Skin of body (tissue), 2 donors: ENCODE results near the gene MECP2. TPM values are rescaled to one million over a fixed set of nuclear protein-coding genes. Genes with fewer than 3 reads are reported as not detected.
"Not testable (repeated sequence)": the region's sequence is repeated elsewhere in the genome, so short reads cannot be mapped to it uniquely, and the experiment has no call there.

Experiments
- DNase-seq: peaks from one replicate; lab custom pipeline; 2025; lab: John Stamatoyannopoulos, UW
- total RNA-seq: library from RNA; depleted of rRNA; stranded (reverse); fragments of >200 nt; gene quantifications from one replicate; pipeline ENCODE4 v1.2.3, GENCODE V29; 2014

Gene MECP2
- total RNA-seq, 1 donor from 2014 or later, result 22.2 TPM

GRCh38 chrX:153994398-153994797, 103.1 kb downstream of the MECP2 start:
- not testable (repeated sequence) for DNase-seq

- no peak for DNase-seq
Observed at GRCh38 chrX:153993978-153994377, 103.5 kb downstream of the MECP2 start.

GRCh38 chrX:153993079-153993478, 104.4 kb downstream of the MECP2 start:
- no peak for DNase-seq

GRCh38 chrX:153992180-153992579, 105.3 kb downstream of the MECP2 start:
- DNase-seq, result no peak

- DNase-seq, result no peak
Observed at GRCh38 chrX:153991013-153991580, 106.4 kb downstream of the MECP2 start.

GRCh38 chrX:153989973-153990655, 107.4 kb downstream of the MECP2 start:
- DNase-seq, result no peak

- no peak for DNase-seq
Observed at GRCh38 chrX:153988493-153988892, 109.0 kb downstream of the MECP2 start.

- DNase-seq, result no peak
Observed at GRCh38 chrX:153984351-153985178, 113.0 kb downstream of the MECP2 start.

GRCh38 chrX:153983321-153983801, 114.2 kb downstream of the MECP2 start:
- no peak for DNase-seq

GRCh38 chrX:153981771-153982533, 115.6 kb downstream of the MECP2 start:
- DNase-seq, result no peak

- no peak for DNase-seq
Observed at GRCh38 chrX:153981231-153981630, 116.3 kb downstream of the MECP2 start.

- not testable (repeated sequence) for DNase-seq
Observed at GRCh38 chrX:153980394-153980793, 117.1 kb downstream of the MECP2 start.

GRCh38 chrX:153974726-153975286, 122.7 kb downstream of the MECP2 start:
- no peak for DNase-seq

- no peak for DNase-seq
Observed at GRCh38 chrX:153974003-153974725, 123.4 kb downstream of the MECP2 start.

- DNase-seq, result peak; percentile 25
Observed at GRCh38 chrX:153973127-153974002, 124.2 kb downstream of the MECP2 start.

GRCh38 chrX:153972368-153973126, 125.0 kb downstream of the MECP2 start, which contains the start of gene TMEM187:
Gene TMEM187 (plus strand): TSS chrX:153972754. CDS start chrX:153982063, 9,309 bp downstream.
- DNase-seq, result peak; percentile 75
